Measurements from ENCODE around the gene GPER1.

Gene GPER1

GRCh38 chr7:1087465-1087814 is 473 bp upstream of the GPER1 start:
- Histone ChIP-seq H3K4me1 (ENCODE audit: control insufficient read depth, low read length) (peaks cover 45% of the 10 kb centered on the region), H3K79me2 (ENCODE audit: control insufficient read depth, low read length) (peaks cover 29% of the 10 kb centered on the region), H3K9me3 (ENCODE audit: control insufficient read depth, insufficient read depth, low read length) (no peaks in the 10 kb centered on the region), H4K20me1 (ENCODE audit: control insufficient read depth, insufficient read depth, low read depth, low read length) (0 out of 2 replicates have a peak, but pooled peaks cover 4% of the 10 kb centered on the region), H3K4me3 (ENCODE audit: low read length) (peak overlapping the region; percentile 79), H3K9me2 (replicated peaks; ENCODE audit: control insufficient read depth, low read length) (no peaks in the 10 kb centered on the region), H3F3A (ENCODE audit: control insufficient read depth, insufficient read depth) (peaks cover 29% of the 10 kb centered on the region), H3K4me2 (ENCODE audit: low read length) (peak overlapping the region; percentile 92), H3K27me3 (ENCODE audit: control insufficient read depth, low read length) (no peaks in the 10 kb centered on the region), H3K36me3 (ENCODE audit: control insufficient read depth, low read length) (peaks cover 17% of the 10 kb centered on the region), H3K27ac (ENCODE audit: low read depth, low read length) (peak overlapping the region; percentile 90)
- TF ChIP-seq EZH2phosphoT487 (IDR thresholded peaks at IDR 0.05; ENCODE audit: borderline replicate concordance, low read length) (no peak), CTCF (IDR thresholded peaks at IDR 0.05; ENCODE audit: low read depth, low read length, poor library complexity, severe bottlenecking) (no peak)

- TF ChIP-seq EZH2phosphoT487 (IDR thresholded peaks at IDR 0.05; ENCODE audit: borderline replicate concordance, low read length), result no peak
- TF ChIP-seq CTCF (IDR thresholded peaks at IDR 0.05; ENCODE audit: low read depth, low read length, poor library complexity, severe bottlenecking), result no peak
- H3K9me2 ChIP-seq (replicated peaks; ENCODE audit: control insufficient read depth, low read length), result no peaks in the 10 kb centered on the region
- H3F3A ChIP-seq (ENCODE audit: control insufficient read depth, insufficient read depth), result peaks cover 27% of the 10 kb centered on the region
- H3K27ac ChIP-seq (ENCODE audit: low read depth, low read length), result no peak overlapping the region
- peaks cover 19% of the 10 kb centered on the region for H3K79me2 ChIP-seq (ENCODE audit: control insufficient read depth, low read length)
- no peaks in the 10 kb centered on the region for H3K9me3 ChIP-seq (ENCODE audit: control insufficient read depth, insufficient read depth, low read length)
- no peak overlapping the region for H3K4me2 ChIP-seq (ENCODE audit: low read length)
- peaks cover 31% of the 10 kb centered on the region for H3K36me3 ChIP-seq (ENCODE audit: control insufficient read depth, low read length)
- H3K27me3 ChIP-seq (ENCODE audit: control insufficient read depth, low read length), result no peaks in the 10 kb centered on the region
- peaks cover 35% of the 10 kb centered on the region for H3K4me1 ChIP-seq (ENCODE audit: control insufficient read depth, low read length)
- no peaks in the 10 kb centered on the region for H4K20me1 ChIP-seq (ENCODE audit: control insufficient read depth, insufficient read depth, low read depth, low read length)
- no peak overlapping the region for H3K4me3 ChIP-seq (ENCODE audit: low read length)
These were observed 2.3 kb downstream of the GPER1 start for GRCh38 chr7:1090236-1090635.

GRCh38 chr7:1090686-1091643 is 3.1 kb downstream of the GPER1 start:
- H3K9me3 ChIP-seq (ENCODE audit: control insufficient read depth, insufficient read depth, low read length), result no peaks in the 10 kb centered on the region
- H3K9me2 ChIP-seq (replicated peaks; ENCODE audit: control insufficient read depth, low read length), result no peaks in the 10 kb centered on the region
- no peak for TF ChIP-seq EZH2phosphoT487 (IDR thresholded peaks at IDR 0.05; ENCODE audit: borderline replicate concordance, low read length)
- TF ChIP-seq CTCF (IDR thresholded peaks at IDR 0.05; ENCODE audit: low read depth, low read length, poor library complexity, severe bottlenecking), result no peak
- H3K27me3 ChIP-seq (ENCODE audit: control insufficient read depth, low read length), result no peaks in the 10 kb centered on the region
- no peak overlapping the region for H3K4me3 ChIP-seq (ENCODE audit: low read length)
- H3F3A ChIP-seq (ENCODE audit: control insufficient read depth, insufficient read depth), result peaks cover 21% of the 10 kb centered on the region
- H4K20me1 ChIP-seq (ENCODE audit: control insufficient read depth, insufficient read depth, low read depth, low read length), result no peaks in the 10 kb centered on the region
- H3K4me1 ChIP-seq (ENCODE audit: control insufficient read depth, low read length), result peaks cover 27% of the 10 kb centered on the region
- no peak overlapping the region for H3K4me2 ChIP-seq (ENCODE audit: low read length)
- peaks cover 23% of the 10 kb centered on the region for H3K79me2 ChIP-seq (ENCODE audit: control insufficient read depth, low read length)
- peaks cover 31% of the 10 kb centered on the region for H3K36me3 ChIP-seq (ENCODE audit: control insufficient read depth, low read length)
- H3K27ac ChIP-seq (ENCODE audit: low read depth, low read length), result no peak overlapping the region
